Effector CD8-positive, alpha-beta T cell (primary cell): ENCODE results near the gene SP8.

ENCODE experiments used
- DNase-seq: peaks from one replicate; lab custom pipeline; 2025; lab: John Stamatoyannopoulos, UW

Gene SP8

GRCh38 chr7:20754001-20754400 lies 32.7 kb downstream of the SP8 start:
- no peak for DNase-seq

GRCh38 chr7:20749906-20750305 lies 36.8 kb downstream of the SP8 start:
- no peak for DNase-seq

- DNase-seq: no peak
Measured at GRCh38 chr7:20748853-20749252, 37.8 kb downstream of the SP8 start.

- no peak for DNase-seq
Measured at GRCh38 chr7:20747001-20747400, 39.7 kb downstream of the SP8 start.

- no peak for DNase-seq
Measured at GRCh38 chr7:20745702-20746101, 41.0 kb downstream of the SP8 start.

GRCh38 chr7:20744954-20745446 lies 41.7 kb downstream of the SP8 start:
- no peak for DNase-seq

- no peak for DNase-seq
Measured at GRCh38 chr7:20742913-20743312, 43.8 kb downstream of the SP8 start.

GRCh38 chr7:20741801-20742200 lies 44.9 kb downstream of the SP8 start:
- no peak for DNase-seq

- DNase-seq: no peak
Measured at GRCh38 chr7:20738518-20739481, 47.9 kb downstream of the SP8 start.

GRCh38 chr7:20737840-20738448 lies 48.7 kb downstream of the SP8 start:
- DNase-seq: no peak

GRCh38 chr7:20735346-20736065 lies 51.2 kb downstream of the SP8 start:
- DNase-seq: no peak
